HCT116 (cell line): ENCODE measurements around the gene POLR3A. TPM values are rescaled to one million over a fixed set of nuclear protein-coding genes. Genes with fewer than 3 reads are reported as not detected.

Experiments used
- ATAC-seq: fragments of 200-7000 bp; cut with Tn5 transposase; 2 replicates; pipeline ENCODE4 v1.9.1; 2020; ENCODE audit warnings: mild to moderate bottlenecking, moderate library complexity
- BruUV-seq: library from RNA; stranded (reverse); fragments of 400-500 nt; replicated peaks from 2 replicates; lab custom pipeline; 2021; lab: Mats Ljungman, UMichigan
- CTCF ChIA-PET: fragments of 300-600 bp; sonication (Branson Sonifier 250); formaldehyde crosslinking; loops from one replicate; lab custom pipeline; 2021; ENCODE audit warnings: antibody characterized with exemption; lab: Charles Lee
- POLR2A ChIA-PET: fragments of 300-600, 350-600 bp; sonication (Branson Sonifier 250); formaldehyde crosslinking; loops from one replicate; lab custom pipeline; 2021; ENCODE audit warnings: antibody characterized with exemption; lab: Charles Lee
- RAD21 ChIA-PET, 2 experiments: fragments of 300-600 bp; sonication (Branson Sonifier 250); formaldehyde crosslinking; loops; one replicate each; lab custom pipeline; 2023; ENCODE audit warnings: low total read pairs in 2 of 2; ENCODE audit not compliant: uncharacterized antibody in 2 of 2, unreplicated experiment in 2 of 2, low non-redundant PET in 1 of 2; lab: Charles Lee
- DNase-seq: peaks from one replicate; pipeline ENCODE4 v3.0.0-alpha.2; 2010; ENCODE audit warnings: low read depth, low spot score
- H2AFZ ChIP-seq: fragments of 200-600 bp; shearing (Covaris generic), sonication (generic); 2 replicates; pipeline ENCODE4 v1.6.1; 2017; ENCODE audit warnings: low read depth, mixed run types, mixed read lengths, antibody characterized with exemption, low read length; ENCODE audit not compliant: poor library complexity, severe bottlenecking
- H3K27ac ChIP-seq: 2 replicates; pipeline ENCODE4 v1.5.1; 2012; ENCODE audit warnings: low read depth, low read length
- H3K27me3 ChIP-seq: fragments of 200-600 bp; sonication (generic); 2 replicates; pipeline ENCODE4 v1.6.1; 2016; ENCODE audit warnings: mixed run types, low read length, mixed read lengths; ENCODE audit not compliant: insufficient read depth
- H3K36me3 ChIP-seq, 2 experiments: fragments of 200-500 bp in 1 of 2; fragments of 200-600 bp in 1 of 2; sonication (Bioruptor generic) in 1 of 2; sonication (generic) in 1 of 2; 2 replicates each; pipeline versions ENCODE4 v1.5.1 to v1.6.1; 2014 to 2016; ENCODE audit warnings: low read length in 2 of 2, inconsistent platforms in 1 of 2, mixed read lengths in 1 of 2, mixed run types in 1 of 2; ENCODE audit not compliant: insufficient read depth in 2 of 2, control insufficient read depth in 1 of 2
- H3K4me1 ChIP-seq, 2 experiments: fragments of 200-600 bp in 1 of 2; sonication (generic) in 1 of 2; 2 replicates each; pipeline versions ENCODE4 v1.5.1 to v1.6.1; 2012 to 2017; ENCODE audit warnings: low read length in 2 of 2, inconsistent platforms in 1 of 2, mild to moderate bottlenecking in 1 of 2, mixed read lengths in 1 of 2, mixed run types in 1 of 2, moderate library complexity in 1 of 2; ENCODE audit not compliant: insufficient read depth in 2 of 2, control insufficient read depth in 1 of 2
- H3K4me2 ChIP-seq: fragments of 200-600 bp; sonication (generic); 2 replicates; pipeline ENCODE4 v1.6.1; 2017; ENCODE audit warnings: mixed run types, low read length, mixed read lengths
- H3K4me3 ChIP-seq, 2 experiments: fragments of 200-600 bp in 1 of 2; sonication (generic) in 1 of 2; replicated peaks in 1 of 2; 2 replicates each; pipeline ENCODE4 v1.5.1; 2011 to 2016; ENCODE audit warnings: low read length in 2 of 2, control low read depth in 1 of 2, low read depth in 1 of 2, mild to moderate bottlenecking in 1 of 2, mixed read lengths in 1 of 2, mixed run types in 1 of 2
- H3K79me2 ChIP-seq: fragments of 200-600 bp; sonication (generic); 2 replicates; pipeline ENCODE4 v1.6.1; 2017; ENCODE audit warnings: mild to moderate bottlenecking, mixed run types, low read length, moderate library complexity, mixed read lengths; ENCODE audit not compliant: insufficient read depth
- H3K9ac ChIP-seq: fragments of 200-600 bp; sonication (generic); 2 replicates; pipeline ENCODE4 v1.6.1; 2016; ENCODE audit warnings: low read length, mixed read lengths
- H3K9me2 ChIP-seq: fragments of 200-600 bp; sonication (generic), shearing (Covaris generic); 2 replicates; pipeline ENCODE4 v1.6.1; 2017; ENCODE audit warnings: mixed run types, mild to moderate bottlenecking, moderate library complexity; ENCODE audit not compliant: insufficient read depth
- H3K9me3 ChIP-seq, 2 experiments: fragments of 200-500 bp in 1 of 2; fragments of 200-600 bp in 1 of 2; sonication (Bioruptor generic) in 1 of 2; sonication (generic) in 1 of 2; 2 replicates each; pipeline ENCODE4 v1.6.1; 2014 to 2017; ENCODE audit warnings: low read length in 2 of 2, mixed read lengths in 2 of 2, inconsistent platforms in 1 of 2, low read depth in 1 of 2, mild to moderate bottlenecking in 1 of 2, mixed run types in 1 of 2, moderate library complexity in 1 of 2; ENCODE audit not compliant: control insufficient read depth in 1 of 2, insufficient read depth in 1 of 2
- H4K20me1 ChIP-seq: fragments of 200-600 bp; sonication (generic), shearing (Covaris generic); 2 replicates; pipeline ENCODE4 v1.6.1; 2017; ENCODE audit warnings: mixed run types, mild to moderate bottlenecking, moderate library complexity; ENCODE audit not compliant: insufficient read depth
- ATF3 ChIP-seq: IDR thresholded peaks from 2 replicates; pipeline ENCODE4 v1.6.1; 2012
- CBX3 ChIP-seq: IDR thresholded peaks from 2 replicates; pipeline ENCODE4 v1.6.1; 2012; ENCODE audit warnings: low read depth
- EGR1 ChIP-seq: IDR thresholded peaks from 2 replicates; pipeline ENCODE4 v1.6.1; 2012; ENCODE audit warnings: low read depth
- FOSL1 ChIP-seq: IDR thresholded peaks from 2 replicates; pipeline ENCODE4 v1.6.1; 2012; ENCODE audit warnings: low read depth
- JUND ChIP-seq: IDR thresholded peaks from 2 replicates; pipeline ENCODE4 v1.6.1; 2012
- intact Hi-C: fragments of 100-400 bp; cut with micrococcal nuclease; formaldehyde crosslinking; loops from 2 replicates; pipeline ENCODE4 v1.10.0; 2022
- total RNA-seq: library from RNA; stranded (reverse); gene quantifications from one replicate; pipeline ENCODE4 v1.2.1, GENCODE V29; 2021; ENCODE audit not compliant: unreplicated experiment
- TF ChIP-seq, protein P1 (sequence below), 3 experiments: fragments of 200-600 bp in 1 of 3; sonication (generic) in 1 of 3; IDR thresholded peaks in 2 of 3; conservative IDR thresholded peaks in 1 of 3; 2 replicates each; pipeline ENCODE4 v1.5.1; 2012 to 2017; ENCODE audit warnings: low read depth in 2 of 3, low read length in 2 of 3, antibody characterized with exemption in 1 of 3, borderline replicate concordance in 1 of 3, control low read depth in 1 of 3, mild to moderate bottlenecking in 1 of 3, mixed read lengths in 1 of 3, mixed run types in 1 of 3, moderate library complexity in 1 of 3; ENCODE audit not compliant: insufficient read depth in 1 of 3

Gene POLR3A
- total RNA-seq, 1 experiment from 2014 or later = 26.6 TPM

DNA sequence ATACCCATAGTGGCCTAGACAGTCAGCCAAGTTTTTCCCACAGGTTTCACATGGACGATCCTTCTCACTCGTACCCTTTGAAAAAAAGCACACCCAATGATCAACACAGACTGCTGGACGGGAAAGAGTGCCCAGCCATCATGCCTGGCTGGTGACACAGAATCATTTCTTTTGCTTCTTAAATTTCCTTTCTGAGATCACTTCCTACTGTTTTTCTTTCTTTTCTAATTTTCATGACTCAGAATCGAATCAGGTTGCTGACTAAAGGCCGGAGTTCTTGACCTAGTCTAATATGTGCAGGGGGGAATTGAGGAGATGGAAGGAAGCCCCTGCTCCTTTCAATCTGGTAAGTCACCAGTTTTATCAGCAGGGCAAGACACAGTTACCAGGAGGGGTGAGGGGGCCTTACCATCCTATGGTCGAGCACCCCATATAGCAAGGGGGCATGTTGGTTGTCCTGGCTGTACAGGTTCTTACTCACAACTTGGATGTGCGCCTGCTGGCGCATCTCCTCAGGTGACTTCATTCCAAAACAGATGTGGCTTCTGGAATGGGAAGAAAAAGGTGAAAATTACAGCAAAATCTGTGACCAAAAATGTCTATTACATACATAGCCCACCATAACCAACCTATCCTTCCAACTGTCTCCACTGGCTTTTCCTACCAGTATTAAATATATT is 3.5 kb downstream of the POLR3A start:
- ChIA-PET POLR2A (no interaction called here), RAD21 (no interaction called here), CTCF (no interaction called here)
- no peak for TF ChIP-seq ATF3
- peak; percentile 9; the same call in 1 of the 2 replicates for TF ChIP-seq JUND
- TF ChIP-seq FOSL1 = peak; percentile 60
- no peak overlapping the region for H3K4me2 ChIP-seq
- BruUV-seq = no TSS peak
- no peak overlapping the region for H3K4me3 ChIP-seq
- H3K9ac ChIP-seq = no peak overlapping the region
- H4K20me1 ChIP-seq = no peaks in the 10 kb centered on the region
- intact Hi-C loops = loop anchor here (5.0 kb wide), 2 partner anchors 119 to 859 kb away; no protein-coding TSS in a partner anchor
- peaks cover 42 to 45% of the 10 kb centered on the region in 2 experiments for H3K36me3 ChIP-seq
- no peak overlapping the region for H3K27ac ChIP-seq
- ATAC-seq (no peak), DNase-seq (no peak)
- no peaks in the 10 kb centered on the region for H3K27me3 ChIP-seq
- H2AFZ ChIP-seq = no peak overlapping the region
- no peaks in the 10 kb centered on the region for H3K9me2 ChIP-seq
- H3K79me2 ChIP-seq = peaks cover 29% of the 10 kb centered on the region
- H3K9me3 ChIP-seq = no peaks in the 10 kb centered on the region
- peaks cover 3 to 36% of the 10 kb centered on the region in 2 experiments for H3K4me1 ChIP-seq

DNA sequence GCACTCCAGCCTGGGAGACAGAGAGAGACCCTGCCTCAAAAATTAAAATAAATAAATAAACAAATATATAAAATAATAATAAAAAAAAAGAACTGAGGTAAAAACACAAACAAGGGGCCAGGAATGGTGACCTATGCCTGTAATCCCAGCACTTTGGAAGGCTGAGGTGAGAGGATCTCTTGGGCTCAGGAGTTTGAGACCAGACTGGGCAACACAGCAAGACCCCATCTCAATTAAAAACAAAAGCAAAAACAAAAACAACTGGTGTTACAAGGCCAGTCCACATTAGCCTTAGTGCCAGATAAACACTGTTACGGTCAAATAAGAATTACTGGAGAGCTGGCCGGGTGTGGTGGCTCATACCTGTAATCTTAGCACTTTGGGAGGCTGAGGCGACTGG is 5.6 kb downstream of the POLR3A start:
- Histone ChIP-seq H3K4me1 (peaks cover 0 to 28% of the 10 kb centered on the region in 2 experiments; a peak in 3 of 4 replicates), H3K9ac (no peak overlapping the region), H3K79me2 (peaks cover 23% of the 10 kb centered on the region), H3K9me2 (no peaks in the 10 kb centered on the region), H2AFZ (no peak overlapping the region), H4K20me1 (no peaks in the 10 kb centered on the region)
- ATAC-seq = no peak
- POLR2A ChIA-PET = no interaction called here
- TF ChIP-seq EGR1 = no peak
- no peak for TF ChIP-seq CBX3
- TF ChIP-seq, protein P1, sequence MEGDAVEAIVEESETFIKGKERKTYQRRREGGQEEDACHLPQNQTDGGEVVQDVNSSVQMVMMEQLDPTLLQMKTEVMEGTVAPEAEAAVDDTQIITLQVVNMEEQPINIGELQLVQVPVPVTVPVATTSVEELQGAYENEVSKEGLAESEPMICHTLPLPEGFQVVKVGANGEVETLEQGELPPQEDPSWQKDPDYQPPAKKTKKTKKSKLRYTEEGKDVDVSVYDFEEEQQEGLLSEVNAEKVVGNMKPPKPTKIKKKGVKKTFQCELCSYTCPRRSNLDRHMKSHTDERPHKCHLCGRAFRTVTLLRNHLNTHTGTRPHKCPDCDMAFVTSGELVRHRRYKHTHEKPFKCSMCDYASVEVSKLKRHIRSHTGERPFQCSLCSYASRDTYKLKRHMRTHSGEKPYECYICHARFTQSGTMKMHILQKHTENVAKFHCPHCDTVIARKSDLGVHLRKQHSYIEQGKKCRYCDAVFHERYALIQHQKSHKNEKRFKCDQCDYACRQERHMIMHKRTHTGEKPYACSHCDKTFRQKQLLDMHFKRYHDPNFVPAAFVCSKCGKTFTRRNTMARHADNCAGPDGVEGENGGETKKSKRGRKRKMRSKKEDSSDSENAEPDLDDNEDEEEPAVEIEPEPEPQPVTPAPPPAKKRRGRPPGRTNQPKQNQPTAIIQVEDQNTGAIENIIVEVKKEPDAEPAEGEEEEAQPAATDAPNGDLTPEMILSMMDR (IDR thresholded peaks at IDR 0.05 in 2 of 3, conservative IDR thresholded peaks at IDR 0.05 in 1 of 3; ENCODE audit: borderline replicate concordance in 1 of 3, insufficient read depth in 1 of 3, low read depth in 2 of 3, low read length in 2 of 3) = no peak
- TF ChIP-seq, all 23 proteins: peak for 0
- no peaks in the 10 kb centered on the region for H3K27me3 ChIP-seq
- H3K27ac ChIP-seq = no peak overlapping the region
- no peak for DNase-seq
- H3K9me3 ChIP-seq = no peaks in the 10 kb centered on the region
- ChIA-PET RAD21 (no interaction called here), CTCF (no interaction called here)
- H3K4me2 ChIP-seq = no peak overlapping the region
- intact Hi-C loops = no loop called here
- no peak overlapping the region for H3K4me3 ChIP-seq
- peaks cover 44 to 58% of the 10 kb centered on the region in 2 experiments for H3K36me3 ChIP-seq
- BruUV-seq = no TSS peak
